ENCODE measurements around the gene C3.

C3 gene

GRCh38 chr19:6744381-6745301, 24.2 kb upstream of the C3 start:
- DNase-seq (ENCODE audit: low read depth): peak; percentile 96

GRCh38 chr19:6743714-6744380, 23.4 kb upstream of the C3 start:
- DNase-seq (ENCODE audit: low read depth): no peak

GRCh38 chr19:6743066-6743465, 22.6 kb upstream of the C3 start:
- no peak for DNase-seq (ENCODE audit: low read depth)

- peak; percentile 50 for DNase-seq (ENCODE audit: low read depth)
Observed at GRCh38 chr19:6740589-6741343, 20.3 kb upstream of the C3 start.

- DNase-seq (ENCODE audit: low read depth): peak; percentile 48
Observed at GRCh38 chr19:6739883-6740588, 19.6 kb upstream of the C3 start.

GRCh38 chr19:6739390-6739882, 19.0 kb upstream of the C3 start, which contains the start of gene TRIP10:
Gene TRIP10 (plus strand): TSS chr19:6739680. CDS start chr19:6739762, 82 bp downstream.
- peak; percentile 82 for DNase-seq (ENCODE audit: low read depth)

- no peak for DNase-seq (ENCODE audit: low read depth)
Observed at GRCh38 chr19:6738787-6739389, 18.4 kb upstream of the C3 start.

GRCh38 chr19:6737873-6738786, 17.7 kb upstream of the C3 start:
- DNase-seq (ENCODE audit: low read depth): peak; percentile 89

- peak; percentile 100 for DNase-seq (ENCODE audit: low read depth)
Observed at GRCh38 chr19:6737284-6737872, 16.9 kb upstream of the C3 start, which contains the start of gene GPR108. Gene GPR108 (minus strand): TSS chr19:6737580. CDS start chr19:6737576, 4 bp downstream.

- no peak for DNase-seq (ENCODE audit: low read depth)
Observed at GRCh38 chr19:6736917-6737283, 16.4 kb upstream of the C3 start.

GRCh38 chr19:6736169-6736916, 15.9 kb upstream of the C3 start:
- DNase-seq (ENCODE audit: low read depth): peak; percentile 91

- peak; percentile 35 for DNase-seq (ENCODE audit: low read depth)
Observed at GRCh38 chr19:6735181-6735911, 14.9 kb upstream of the C3 start.

- no peak for DNase-seq (ENCODE audit: low read depth)
Observed at GRCh38 chr19:6734096-6734696, 13.7 kb upstream of the C3 start.

- no peak for DNase-seq (ENCODE audit: low read depth)
Observed at GRCh38 chr19:6733338-6734095, 13.1 kb upstream of the C3 start.

- DNase-seq (ENCODE audit: low read depth): no peak
Observed at GRCh38 chr19:6732803-6733337, 12.4 kb upstream of the C3 start.

GRCh38 chr19:6731822-6732221, 11.4 kb upstream of the C3 start:
- no peak for DNase-seq (ENCODE audit: low read depth)

All from EH (cell line).